ENCODE data around the gene MYCBP.

The MYCBP gene

GRCh38 chr1:38908821-38909220 lies 35.7 kb upstream of the MYCBP start:
- no peak for DNase-seq (ENCODE audit: low spot score)
- in situ Hi-C loops (cut with MboI; ENCODE audit: low pct_unique_long_range_greater_than_20kb, low sequenced_read_pairs, unreplicated experiment) = no loop called here
- TF ChIP-seq, protein P1, sequence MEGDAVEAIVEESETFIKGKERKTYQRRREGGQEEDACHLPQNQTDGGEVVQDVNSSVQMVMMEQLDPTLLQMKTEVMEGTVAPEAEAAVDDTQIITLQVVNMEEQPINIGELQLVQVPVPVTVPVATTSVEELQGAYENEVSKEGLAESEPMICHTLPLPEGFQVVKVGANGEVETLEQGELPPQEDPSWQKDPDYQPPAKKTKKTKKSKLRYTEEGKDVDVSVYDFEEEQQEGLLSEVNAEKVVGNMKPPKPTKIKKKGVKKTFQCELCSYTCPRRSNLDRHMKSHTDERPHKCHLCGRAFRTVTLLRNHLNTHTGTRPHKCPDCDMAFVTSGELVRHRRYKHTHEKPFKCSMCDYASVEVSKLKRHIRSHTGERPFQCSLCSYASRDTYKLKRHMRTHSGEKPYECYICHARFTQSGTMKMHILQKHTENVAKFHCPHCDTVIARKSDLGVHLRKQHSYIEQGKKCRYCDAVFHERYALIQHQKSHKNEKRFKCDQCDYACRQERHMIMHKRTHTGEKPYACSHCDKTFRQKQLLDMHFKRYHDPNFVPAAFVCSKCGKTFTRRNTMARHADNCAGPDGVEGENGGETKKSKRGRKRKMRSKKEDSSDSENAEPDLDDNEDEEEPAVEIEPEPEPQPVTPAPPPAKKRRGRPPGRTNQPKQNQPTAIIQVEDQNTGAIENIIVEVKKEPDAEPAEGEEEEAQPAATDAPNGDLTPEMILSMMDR (IDR thresholded peaks at IDR 0.05; ENCODE audit: extremely low read depth, insufficient read depth, missing control alignments) = no peak

GRCh38 chr1:38905985-38906384 lies 32.8 kb upstream of the MYCBP start:
- in situ Hi-C loops (cut with MboI; ENCODE audit: low pct_unique_long_range_greater_than_20kb, low sequenced_read_pairs, unreplicated experiment) = no loop called here
- DNase-seq (ENCODE audit: low spot score) = no peak
- TF ChIP-seq, protein P1 (IDR thresholded peaks at IDR 0.05; ENCODE audit: extremely low read depth, insufficient read depth, missing control alignments) = no peak

DNA sequence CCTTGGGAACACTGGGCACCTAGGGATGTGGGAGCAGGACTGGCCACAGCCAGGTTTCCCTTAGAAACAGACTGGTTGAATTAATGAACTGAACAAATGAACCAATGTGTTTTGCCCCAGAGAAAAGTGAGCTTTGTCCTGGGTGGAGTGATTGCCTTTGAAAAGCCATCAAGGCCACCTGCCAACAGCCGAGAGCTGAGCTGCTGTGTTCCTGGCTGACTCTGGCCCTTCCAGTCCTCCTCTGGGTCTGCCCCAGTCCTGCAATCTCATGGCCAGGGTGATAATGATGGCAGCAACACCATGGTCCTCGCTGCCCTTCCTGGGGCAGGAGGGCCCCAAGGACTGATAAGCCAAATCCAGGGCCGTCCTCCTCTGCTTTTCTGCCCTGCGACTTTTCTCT lies 26.4 kb upstream of the MYCBP start:
- DNase-seq (ENCODE audit: low spot score) = no peak
- in situ Hi-C loops (cut with MboI; ENCODE audit: low pct_unique_long_range_greater_than_20kb, low sequenced_read_pairs, unreplicated experiment) = no loop called here
- TF ChIP-seq, protein P1 (IDR thresholded peaks at IDR 0.05; ENCODE audit: extremely low read depth, insufficient read depth, missing control alignments) = no peak

DNA sequence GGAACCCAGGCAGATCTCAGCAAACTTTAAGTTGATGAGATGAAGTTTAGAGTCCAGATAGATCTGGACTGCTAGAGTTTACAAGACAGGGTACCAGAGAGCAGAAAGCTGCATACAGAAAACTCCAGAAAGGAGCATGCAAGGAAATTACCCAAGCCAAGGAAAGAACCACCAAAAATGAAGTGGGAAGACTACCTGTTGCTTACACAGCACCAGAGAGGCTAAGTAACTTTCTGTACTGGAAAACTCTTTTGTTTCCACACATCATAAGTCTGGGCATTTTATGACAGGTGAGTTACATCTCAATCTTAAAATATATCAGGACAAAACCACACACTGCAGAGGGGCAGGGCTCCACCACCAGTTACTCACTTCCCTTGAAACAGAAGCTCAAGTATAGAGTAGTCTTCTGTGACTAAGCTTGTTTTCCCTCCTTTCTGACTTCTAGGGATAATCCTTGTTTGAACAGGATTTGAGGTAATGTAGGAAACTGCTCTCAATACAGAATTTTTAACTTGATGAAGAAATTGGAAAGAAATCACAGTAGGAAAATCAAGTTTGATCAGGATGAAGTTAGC lies 25.6 kb upstream of the MYCBP start:
- no peak for DNase-seq (ENCODE audit: low spot score)
- TF ChIP-seq, protein P1 (IDR thresholded peaks at IDR 0.05; ENCODE audit: extremely low read depth, insufficient read depth, missing control alignments) = no peak
- in situ Hi-C loops (cut with MboI; ENCODE audit: low pct_unique_long_range_greater_than_20kb, low sequenced_read_pairs, unreplicated experiment) = no loop called here

- no peak for DNase-seq (ENCODE audit: low spot score)
- TF ChIP-seq, protein P1 (IDR thresholded peaks at IDR 0.05; ENCODE audit: extremely low read depth, insufficient read depth, missing control alignments) = no peak
- in situ Hi-C loops (cut with MboI; ENCODE audit: low pct_unique_long_range_greater_than_20kb, low sequenced_read_pairs, unreplicated experiment) = no loop called here
Measured at GRCh38 chr1:38896169-38896568, 23.0 kb upstream of the MYCBP start.

DNA sequence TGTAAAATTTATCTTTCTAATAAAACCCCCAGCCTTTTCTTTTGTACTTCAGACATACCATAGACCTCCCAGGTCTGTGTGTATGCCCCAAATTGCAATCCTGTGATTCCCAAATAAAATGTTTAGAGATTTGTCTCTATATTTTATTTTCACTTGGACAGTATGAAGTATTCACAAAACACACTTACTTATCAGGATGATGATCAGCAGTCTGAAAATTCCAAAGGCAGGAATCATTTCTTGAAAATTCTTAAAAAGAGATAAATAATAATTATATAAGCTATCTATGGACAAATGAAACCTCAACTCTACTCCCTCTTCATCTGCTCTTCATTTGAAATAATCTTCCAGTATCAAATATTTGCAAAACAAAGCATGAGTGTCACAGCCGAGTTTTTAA lies 19.8 kb upstream of the MYCBP start:
- in situ Hi-C loops (cut with MboI; ENCODE audit: low pct_unique_long_range_greater_than_20kb, low sequenced_read_pairs, unreplicated experiment) = no loop called here
- TF ChIP-seq, protein P1 (IDR thresholded peaks at IDR 0.05; ENCODE audit: extremely low read depth, insufficient read depth, missing control alignments) = no peak
- DNase-seq (ENCODE audit: low spot score) = no peak

- TF ChIP-seq, protein P1 (IDR thresholded peaks at IDR 0.05; ENCODE audit: extremely low read depth, insufficient read depth, missing control alignments) = no peak
- in situ Hi-C loops (cut with MboI; ENCODE audit: low pct_unique_long_range_greater_than_20kb, low sequenced_read_pairs, unreplicated experiment) = no loop called here
- no peak for DNase-seq (ENCODE audit: low spot score)
Measured at GRCh38 chr1:38891753-38892152, 18.6 kb upstream of the MYCBP start.
